Lower lobe of right lung (tissue), 2 donors: ENCODE results near the gene GJB4. TPM values are rescaled to one million over a fixed set of nuclear protein-coding genes. Genes with fewer than 3 reads are reported as not detected.

ENCODE experiments used
- ATAC-seq, 2 donors: fragments of 200-7000 bp; cut with Tn5 transposase; one replicate each; pipeline ENCODE4 v1.9.1; 2020 to 2022; ENCODE audit warnings: mild to moderate bottlenecking in 2 of 2, moderate library complexity in 2 of 2
- DNase-seq: peaks from one replicate; pipeline ENCODE4 v3.0.0-alpha.2; 2020
- H3K27ac ChIP-seq: fragments of 200-600 bp; one replicate; pipeline ENCODE4 v1.8.0; 2022
- H3K27me3 ChIP-seq: fragments of 200-600 bp; one replicate; pipeline ENCODE4 v1.8.0; 2022; ENCODE audit warnings: low read depth
- H3K36me3 ChIP-seq: fragments of 200-600 bp; one replicate; pipeline ENCODE4 v1.8.0; 2022; ENCODE audit warnings: mild to moderate bottlenecking
- H3K4me1 ChIP-seq: fragments of 200-600 bp; one replicate; pipeline ENCODE4 v1.8.0; 2022
- H3K4me3 ChIP-seq: fragments of 200-600 bp; one replicate; pipeline ENCODE4 v1.8.0; 2022; ENCODE audit warnings: mild to moderate bottlenecking
- H3K9me3 ChIP-seq: fragments of 200-600 bp; one replicate; pipeline ENCODE4 v1.8.0; 2022
- CTCF ChIP-seq: fragments of 200-600 bp; IDR thresholded peaks from one replicate; pipeline ENCODE4 v1.8.0; 2022; ENCODE audit warnings: antibody characterized with exemption, mild to moderate bottlenecking
- intact Hi-C: fragments of 100-400 bp; cut with DNase I; formaldehyde crosslinking; loops from one replicate; pipeline ENCODE4 v1.11.0; 2022
- long read RNA-seq: library from polyadenylated mRNA; unstranded; transcript quantifications from one replicate; pipeline ENCODE4 v2.0.0, GENCODE V29; 2021
- total RNA-seq: library from RNA; stranded (reverse); fragmentation: NEBNext Ultra II Directional; extraction: Animal tissue kit (Norgen Biotek cat#: 25700); gene quantifications from one replicate; pipeline ENCODE4 v1.2.1, GENCODE V29; 2021
- donor health status: DM: no; HTN: yes; CAD: no; lungs with severe emphysema.

GJB4 gene
- total RNA-seq = 0.12 TPM
- long read RNA-seq = 0 reads

DNA sequence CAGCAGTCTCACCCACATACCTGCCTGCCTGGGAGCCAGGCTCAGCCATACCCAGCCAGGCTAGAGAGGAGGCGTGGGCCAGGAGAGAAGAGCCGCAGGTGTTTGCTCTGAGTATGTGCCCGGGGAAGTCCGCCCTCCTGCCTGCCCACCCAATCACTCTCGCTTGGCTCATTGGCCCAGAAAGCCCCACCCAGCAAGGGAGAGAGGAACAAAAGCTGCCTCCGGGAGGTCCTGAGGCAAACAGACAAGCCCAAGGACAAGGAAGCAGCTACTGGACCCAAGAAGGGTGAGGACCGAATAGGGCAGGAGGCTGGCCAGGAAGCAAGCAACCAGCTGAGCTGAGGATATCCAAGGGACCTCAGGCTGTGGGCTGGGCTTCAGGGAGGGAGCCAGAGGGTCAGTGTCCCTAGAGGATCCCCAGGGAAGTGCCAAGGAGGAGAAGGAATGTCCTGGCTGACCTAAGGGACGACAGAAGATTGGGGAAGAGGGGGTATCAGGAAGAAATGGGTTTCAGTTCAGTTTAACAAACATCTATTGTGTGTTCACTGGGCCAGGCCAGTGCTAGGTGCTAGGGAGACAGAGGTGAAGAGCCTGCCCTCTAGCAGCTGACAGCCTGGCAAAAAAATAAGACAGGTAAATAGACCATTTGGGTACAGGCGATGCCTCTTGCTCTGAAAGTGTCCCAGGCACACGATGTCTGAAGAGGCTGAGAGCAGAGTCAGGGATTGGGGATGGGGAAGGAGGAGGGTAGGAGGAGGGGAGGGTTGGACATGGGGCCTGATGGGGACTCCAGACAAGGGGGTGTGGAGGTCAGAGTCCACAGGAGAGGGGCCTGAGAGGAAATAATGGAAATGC lies at the start of gene GJB4:
Gene GJB4 (plus strand): TSS at position 238 of the 855 bp plus-strand sequence. CDS start 1,515 bp downstream, outside the sequence.
- ATAC-seq = peak in 1 of 2 donors; percentile 4
- DNase-seq = no peak
- TF ChIP-seq CTCF = no peak

DNA sequence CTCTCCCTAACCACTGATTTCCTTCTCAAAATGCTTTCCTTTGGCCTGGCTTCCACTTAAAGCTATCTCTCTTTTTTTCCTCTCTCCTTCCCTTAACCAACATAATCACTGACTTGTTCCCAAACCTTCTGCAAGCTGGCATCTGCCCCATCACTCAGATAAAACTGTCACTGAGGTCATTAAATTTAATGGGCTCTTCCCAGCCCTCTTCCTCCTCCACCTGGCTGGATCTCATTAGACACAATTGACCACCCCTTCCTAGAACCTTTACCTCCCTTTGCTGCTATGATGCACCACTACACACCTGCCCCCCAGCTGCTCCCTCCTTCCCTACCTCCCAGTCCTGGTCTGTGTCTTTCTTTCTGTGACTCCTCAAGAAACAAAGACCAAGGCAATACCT lies 48.7 kb upstream of the GJB4 start:
- TF ChIP-seq CTCF = no peak
- Histone ChIP-seq H3K4me3 (no peak overlapping the region), H3K27me3 (no peaks in the 10 kb centered on the region), H3K4me1 (no peaks in the 10 kb centered on the region), H3K9me3 (no peaks in the 10 kb centered on the region), H3K27ac (no peak overlapping the region), H3K36me3 (no peaks in the 10 kb centered on the region)
- DNase-seq = no peak
- intact Hi-C loops = no loop called here
- no peak for ATAC-seq

More for the DNA sequence above, at the start of gene GJB4:
- no peaks in the 10 kb centered on the region for H3K9me3 ChIP-seq
- H3K36me3 ChIP-seq = no peaks in the 10 kb centered on the region
- no peaks in the 10 kb centered on the region for H3K4me1 ChIP-seq
- H3K4me3 ChIP-seq = no peak within 1 kb of the TSS
- no peaks in the 10 kb centered on the region for H3K27me3 ChIP-seq
- H3K27ac ChIP-seq = no peak within 1 kb of the TSS
- intact Hi-C loops = no loop called here

DNA sequence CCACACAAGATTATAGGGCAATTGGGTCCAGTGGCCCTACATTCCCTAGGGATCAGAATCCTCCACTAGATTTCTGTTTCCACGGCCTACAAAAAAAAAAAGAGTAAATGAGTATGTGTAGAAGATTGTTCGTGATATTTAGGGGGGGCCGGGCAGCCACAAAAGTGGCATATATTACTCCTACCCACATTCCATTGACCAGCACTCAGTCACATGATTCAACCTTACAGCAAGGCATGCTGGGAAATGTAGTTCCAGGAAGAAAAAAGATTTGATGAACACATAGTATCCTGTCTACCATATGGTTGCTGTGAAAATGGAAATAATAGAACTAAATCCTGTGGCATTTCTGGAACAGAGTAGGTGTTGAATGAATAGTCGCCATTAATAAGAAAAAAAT lies 48.1 kb upstream of the GJB4 start:
- intact Hi-C loops = no loop called here

GRCh38 chr1:34712007-34712688 lies 47.4 kb upstream of the GJB4 start:
- Histone ChIP-seq H3K4me3 (no peak overlapping the region), H3K9me3 (no peaks in the 10 kb centered on the region), H3K4me1 (no peaks in the 10 kb centered on the region), H3K36me3 (no peaks in the 10 kb centered on the region), H3K27ac (no peak overlapping the region), H3K27me3 (no peaks in the 10 kb centered on the region)
- TF ChIP-seq CTCF = no peak
- intact Hi-C loops = no loop called here
- DNase-seq = no peak
- no peak for ATAC-seq

More for the DNA sequence above, 48.1 kb upstream of the GJB4 start:
- H3K4me3 ChIP-seq = no peak overlapping the region
- H3K27ac ChIP-seq = no peak overlapping the region
- no peak for TF ChIP-seq CTCF
- DNase-seq (no peak), ATAC-seq (no peak)
- no peaks in the 10 kb centered on the region for H3K36me3 ChIP-seq
- no peaks in the 10 kb centered on the region for H3K4me1 ChIP-seq
- H3K27me3 ChIP-seq = no peaks in the 10 kb centered on the region
- H3K9me3 ChIP-seq = no peaks in the 10 kb centered on the region

DNA sequence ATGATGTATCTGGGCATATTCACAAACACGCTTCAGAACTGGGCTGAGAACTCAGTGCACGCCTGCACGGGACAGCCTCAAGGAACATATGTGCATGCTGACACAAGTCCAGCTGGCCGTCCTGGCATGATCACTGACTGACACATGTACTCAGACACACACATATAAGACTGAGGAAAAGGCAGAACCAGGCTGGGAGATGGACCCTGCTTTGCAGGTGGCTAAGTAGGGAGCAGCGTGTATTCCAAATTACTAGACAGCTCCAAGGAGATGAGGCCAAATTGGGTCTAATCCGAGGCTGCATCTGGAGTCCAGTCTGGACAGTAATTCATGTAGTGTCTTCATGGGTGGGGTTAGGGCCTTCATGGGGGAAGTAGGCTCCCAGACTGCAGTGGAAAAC lies 46.1 kb upstream of the GJB4 start:
- ATAC-seq (no peak), DNase-seq (no peak)
- Histone ChIP-seq H3K4me1 (no peaks in the 10 kb centered on the region), H3K27ac (no peak overlapping the region), H3K4me3 (no peak overlapping the region), H3K27me3 (no peaks in the 10 kb centered on the region), H3K9me3 (no peaks in the 10 kb centered on the region), H3K36me3 (no peaks in the 10 kb centered on the region)
- intact Hi-C loops = no loop called here
- no peak for TF ChIP-seq CTCF
